Hematopoietic multipotent progenitor cell treated with erythropoietin and hydrocortisone succinate and interleukin-3 and kit ligand, for 4 days (in vitro differentiated cells): ENCODE results near the gene LAS1L.
"Not testable (repeated sequence)": the region's sequence is repeated elsewhere in the genome, so short reads cannot be mapped to it uniquely, and the experiment has no call there.

ENCODE experiments used
- DNase-seq: peaks from one replicate; pipeline ENCODE4 v3.0.0-alpha.2; 2015

The LAS1L gene

GRCh38 chrX:65534450-65535292 lies at the start of gene LAS1L:
Gene LAS1L, minus strand, starts transcription at chrX:65534787. Its CDS starts 72 bp downstream, at chrX:65534715.
- DNase-seq = peak; percentile 97

- DNase-seq = no peak
These were observed 48.0 kb upstream of the LAS1L start for GRCh38 chrX:65582450-65583082.

GRCh38 chrX:65581661-65582339 lies 47.2 kb upstream of the LAS1L start:
- DNase-seq = peak; percentile 81

- DNase-seq = no peak
These were observed 43.8 kb upstream of the LAS1L start for GRCh38 chrX:65578346-65578745.

GRCh38 chrX:65576160-65576559 lies 41.6 kb upstream of the LAS1L start:
- no peak for DNase-seq

- no peak for DNase-seq
These were observed 40.4 kb upstream of the LAS1L start for GRCh38 chrX:65575022-65575421.

- no peak for DNase-seq
These were observed 39.8 kb upstream of the LAS1L start for GRCh38 chrX:65574356-65574755.

GRCh38 chrX:65572971-65573370 lies 38.4 kb upstream of the LAS1L start:
- no peak for DNase-seq

- DNase-seq = not testable (repeated sequence)
These were observed 28.3 kb upstream of the LAS1L start for GRCh38 chrX:65562850-65563249.

GRCh38 chrX:65551489-65552339 lies 17.1 kb upstream of the LAS1L start:
- DNase-seq = no peak

GRCh38 chrX:65551086-65551485 lies 16.5 kb upstream of the LAS1L start:
- no peak for DNase-seq

- DNase-seq = no peak
These were observed 10.9 kb upstream of the LAS1L start for GRCh38 chrX:65545456-65545855.

- no peak for DNase-seq
These were observed 2.6 kb upstream of the LAS1L start for GRCh38 chrX:65537229-65537628.

GRCh38 chrX:65536291-65536690 lies 1.7 kb upstream of the LAS1L start:
- no peak for DNase-seq

- DNase-seq = no peak
These were observed 2.6 kb downstream of the LAS1L start for GRCh38 chrX:65532016-65532415.

- DNase-seq = peak; percentile 53
These were observed 5.8 kb downstream of the LAS1L start for GRCh38 chrX:65528705-65529340.

GRCh38 chrX:65528293-65528692 lies 6.3 kb downstream of the LAS1L start:
- DNase-seq = no peak

GRCh38 chrX:65524139-65524538 lies 10.4 kb downstream of the LAS1L start:
- DNase-seq = no peak

- no peak for DNase-seq
These were observed 11.7 kb downstream of the LAS1L start for GRCh38 chrX:65522739-65523372.

- not testable (repeated sequence) for DNase-seq
These were observed 15.1 kb downstream of the LAS1L start for GRCh38 chrX:65519530-65519929.

- not testable (repeated sequence) for DNase-seq
These were observed 15.6 kb downstream of the LAS1L start for GRCh38 chrX:65518980-65519379.

GRCh38 chrX:65517923-65518322 lies 16.7 kb downstream of the LAS1L start:
- no peak for DNase-seq
